Osteocyte (in vitro differentiated cells): ENCODE results near the gene HMX1. TPM values are rescaled to one million over a fixed set of nuclear protein-coding genes. Genes with fewer than 3 reads are reported as not detected.

Source experiments
- DNase-seq: peaks from one replicate; pipeline ENCODE4 v3.0.0; 2021; ENCODE audit warnings: mixed read lengths; ENCODE audit not compliant: unreplicated experiment; ENCODE audit errors: extremely low spot score
- H3K27ac Mint-ChIP-seq: one replicate; pipeline ENCODE4 v1.8.0; 2021; ENCODE audit warnings: mild to moderate bottlenecking, mixed read lengths; ENCODE audit not compliant: unreplicated experiment
- H3K27me3 Mint-ChIP-seq: one replicate; pipeline ENCODE4 v1.8.0; 2021; ENCODE audit warnings: mixed read lengths; ENCODE audit not compliant: unreplicated experiment
- H3K36me3 Mint-ChIP-seq: one replicate; pipeline ENCODE4 v1.8.0; 2021; ENCODE audit warnings: mixed read lengths; ENCODE audit not compliant: unreplicated experiment
- H3K4me1 Mint-ChIP-seq: one replicate; pipeline ENCODE4 v1.8.0; 2021; ENCODE audit warnings: mixed read lengths; ENCODE audit not compliant: unreplicated experiment
- H3K4me3 Mint-ChIP-seq: one replicate; pipeline ENCODE4 v1.8.0; 2021; ENCODE audit warnings: mild to moderate bottlenecking, moderate library complexity, mixed read lengths; ENCODE audit not compliant: unreplicated experiment
- H3K9me3 Mint-ChIP-seq: one replicate; pipeline ENCODE4 v1.8.0; 2021; ENCODE audit warnings: mixed read lengths; ENCODE audit not compliant: unreplicated experiment
- CTCF ChIP-seq: fragments of 200-600 bp; sonication (generic); IDR thresholded peaks from 2 replicates; pipeline ENCODE4 v1.5.0; 2021; ENCODE audit warnings: antibody characterized with exemption, mild to moderate bottlenecking, moderate library complexity
- total RNA-seq: library from RNA; stranded (reverse); gene quantifications from 2 replicates; pipeline ENCODE4 v1.2.1, GENCODE V29; 2021

HMX1 gene
- total RNA-seq, 1 donor from 2014 or later, result 3.5 TPM

GRCh38 chr4:8891646-8892555 lies 20.3 kb upstream of the HMX1 start:
- Mint-ChIP-seq H3K4me3 (no peak overlapping the region), H3K27ac (no peak overlapping the region)
- TF ChIP-seq CTCF, result no peak

GRCh38 chr4:8891255-8891645 lies 19.6 kb upstream of the HMX1 start:
- H3K27ac Mint-ChIP-seq, result no peak overlapping the region
- H3K27me3 Mint-ChIP-seq, result peaks cover 21% of the 10 kb centered on the region
- H3K4me1 Mint-ChIP-seq, result no peaks in the 10 kb centered on the region
- DNase-seq, result no peak
- TF ChIP-seq CTCF, result no peak
- peaks cover 2% of the 10 kb centered on the region for H3K36me3 Mint-ChIP-seq
- no peak overlapping the region for H3K4me3 Mint-ChIP-seq
- no peaks in the 10 kb centered on the region for H3K9me3 Mint-ChIP-seq

More at GRCh38 chr4:8891646-8892555, 20.3 kb upstream of the HMX1 start:
- peaks cover 2% of the 10 kb centered on the region for H3K36me3 Mint-ChIP-seq
- no peaks in the 10 kb centered on the region for H3K4me1 Mint-ChIP-seq
- H3K9me3 Mint-ChIP-seq, result no peaks in the 10 kb centered on the region
- no peak for DNase-seq
- H3K27me3 Mint-ChIP-seq, result peaks cover 21% of the 10 kb centered on the region

GRCh38 chr4:8888856-8889255 lies 17.2 kb upstream of the HMX1 start:
- TF ChIP-seq CTCF, result no peak
- Mint-ChIP-seq H3K27ac (no peak overlapping the region), H3K36me3 (no peaks in the 10 kb centered on the region), H3K4me3 (no peak overlapping the region), H3K27me3 (peaks cover 17% of the 10 kb centered on the region), H3K4me1 (no peaks in the 10 kb centered on the region), H3K9me3 (no peaks in the 10 kb centered on the region)
- no peak for DNase-seq

DNA sequence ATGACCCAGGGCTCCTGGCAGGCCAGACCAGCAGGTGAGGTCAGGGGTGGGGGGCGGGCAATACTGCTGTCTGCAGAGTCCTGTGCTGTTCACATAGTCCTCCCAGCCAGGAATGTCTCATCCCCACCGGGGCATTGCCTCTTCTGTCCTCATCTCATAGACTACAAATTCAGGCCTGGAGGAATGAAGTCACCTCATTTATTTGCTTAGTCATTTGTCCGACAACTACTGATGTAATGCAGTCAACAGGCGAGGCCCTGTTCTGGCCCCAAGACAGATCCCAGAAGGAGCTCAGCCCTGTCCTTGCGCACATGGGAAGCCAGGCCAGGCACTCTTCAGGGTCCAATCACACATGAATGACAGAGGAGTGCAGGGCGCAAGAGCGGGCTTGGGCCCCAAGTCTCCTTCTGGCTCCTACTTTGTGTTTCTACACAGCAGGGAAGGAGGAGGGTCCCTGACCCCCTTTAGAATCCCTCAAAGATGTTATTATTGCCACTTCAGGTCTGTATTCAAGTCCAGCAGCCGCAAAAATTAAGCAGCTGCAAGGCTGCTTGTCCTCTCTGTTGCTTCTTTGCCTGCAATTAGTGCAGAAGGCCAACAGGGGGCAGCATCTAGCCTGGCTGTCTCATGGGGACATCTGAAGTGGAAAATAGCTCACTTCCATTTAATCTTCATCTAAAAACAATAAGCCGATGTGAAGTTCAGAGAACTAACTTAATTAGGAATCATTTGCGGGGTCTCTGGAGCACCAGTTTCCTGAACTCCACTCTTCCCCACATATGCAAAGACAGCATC lies 15.2 kb upstream of the HMX1 start:
- peak; percentile 31 for TF ChIP-seq CTCF
- no peaks in the 10 kb centered on the region for H3K36me3 Mint-ChIP-seq
- no peak overlapping the region for H3K4me3 Mint-ChIP-seq
- H3K4me1 Mint-ChIP-seq, result no peaks in the 10 kb centered on the region
- DNase-seq, result no peak
- H3K27me3 Mint-ChIP-seq, result peaks cover 20% of the 10 kb centered on the region
- no peaks in the 10 kb centered on the region for H3K9me3 Mint-ChIP-seq
- H3K27ac Mint-ChIP-seq, result no peak overlapping the region

GRCh38 chr4:8882239-8882638 lies 10.6 kb upstream of the HMX1 start:
- no peak for TF ChIP-seq CTCF
- peaks cover 14% of the 10 kb centered on the region for H3K27me3 Mint-ChIP-seq
- DNase-seq, result no peak
- no peak overlapping the region for H3K4me3 Mint-ChIP-seq
- H3K9me3 Mint-ChIP-seq, result no peaks in the 10 kb centered on the region
- no peaks in the 10 kb centered on the region for H3K4me1 Mint-ChIP-seq
- H3K27ac Mint-ChIP-seq, result no peak overlapping the region
- H3K36me3 Mint-ChIP-seq, result no peaks in the 10 kb centered on the region
